Smooth muscle cell (in vitro differentiated cells): Measurements from ENCODE around the gene BMP2. TPM values are rescaled to one million over a fixed set of nuclear protein-coding genes. Genes with fewer than 3 reads are reported as not detected.
A peak's percentile ranks its signal among the peaks of the same experiment; 100 is the strongest.

Experiments
- DNase-seq: peaks from one replicate; lab custom pipeline; 2025; ENCODE audit not compliant: unreplicated experiment; lab: John Stamatoyannopoulos, UW
- H2AFZ ChIP-seq: fragments of 200-600 bp; sonication (generic); 2 replicates; pipeline ENCODE4 v1.6.0; 2016; ENCODE audit warnings: antibody characterized with exemption, low read depth, mild to moderate bottlenecking
- H3F3A ChIP-seq: fragments of 200-600 bp; sonication (generic); 2 replicates; pipeline ENCODE4 v1.6.0; 2017; ENCODE audit warnings: antibody characterized with exemption, low read depth
- H3K27ac ChIP-seq: fragments of 200-600 bp; sonication (generic); 2 replicates; pipeline ENCODE4 v1.5.1; 2016; ENCODE audit warnings: low read depth, mild to moderate bottlenecking
- H3K27me3 ChIP-seq: fragments of 200-600 bp; sonication (generic); 2 replicates; pipeline ENCODE4 v1.6.1; 2016; ENCODE audit warnings: low read depth, mild to moderate bottlenecking
- H3K36me3 ChIP-seq: fragments of 200-600 bp; sonication (generic); 2 replicates; pipeline ENCODE4 v1.5.1; 2016; ENCODE audit warnings: low read depth
- H3K4me1 ChIP-seq: fragments of 200-600 bp; sonication (generic); 2 replicates; pipeline ENCODE4 v1.5.1; 2016; ENCODE audit warnings: low read depth
- H3K4me2 ChIP-seq: fragments of 200-600 bp; sonication (generic); 2 replicates; pipeline ENCODE4 v1.6.0; 2016; ENCODE audit warnings: mild to moderate bottlenecking
- H3K4me3 ChIP-seq: fragments of 200-600 bp; sonication (generic); 2 replicates; pipeline ENCODE4 v1.5.1; 2016; ENCODE audit warnings: mild to moderate bottlenecking
- H3K79me2 ChIP-seq: fragments of 200-600 bp; sonication (generic); 2 replicates; pipeline ENCODE4 v1.6.0; 2016; ENCODE audit warnings: low read depth, mild to moderate bottlenecking
- H3K9ac ChIP-seq: fragments of 200-600 bp; sonication (generic); 2 replicates; pipeline ENCODE4 v1.6.0; 2016; ENCODE audit warnings: low read depth
- H3K9me3 ChIP-seq: fragments of 200-600 bp; sonication (generic); replicated peaks from 2 replicates; pipeline ENCODE4 v1.5.1; 2016; ENCODE audit warnings: low read depth
- H4K20me1 ChIP-seq: fragments of 200-600 bp; sonication (generic); 2 replicates; pipeline ENCODE4 v1.6.0; 2016; ENCODE audit warnings: low read depth
- CTCF ChIP-seq: fragments of 200-600 bp; sonication (generic); IDR thresholded peaks from 2 replicates; pipeline ENCODE4 v1.5.1; 2017; ENCODE audit warnings: borderline replicate concordance, mild to moderate bottlenecking, antibody characterized with exemption; ENCODE audit not compliant: insufficient read depth, poor library complexity, severe bottlenecking
- WGBS: methylation state at CpG from one replicate; pipeline ENCODE4 v1.1.7; 2016; ENCODE audit warnings: low lambda C conversion rate; 5-methylcytosine and 5-hydroxymethylcytosine counted together
- polyA plus RNA-seq: library from polyadenylated mRNA; unstranded; fragments of >200 nt; fragmentation: Nextera tagmentation; extraction: Ambion mirVana; gene quantifications from 2 replicates; pipeline ENCODE4 v1.2.1, GENCODE V29; 2016
- total RNA-seq: library from RNA; depleted of rRNA; stranded (reverse); fragments of >200 nt; gene quantifications from 2 replicates; pipeline ENCODE4 v1.2.3, GENCODE V29; 2014

BMP2 gene
- total and polyA plus RNA-seq, 2 experiments from 2014 or later: 10.6 to 17.8 TPM

- Histone ChIP-seq H3K27me3 (no peaks in the 10 kb centered on the region), H3K27ac (no peak overlapping the region), H3K9me3 (no peaks in the 10 kb centered on the region), H3K4me1 (no peaks in the 10 kb centered on the region), H3K4me3 (no peak overlapping the region), H3F3A (no peaks in the 10 kb centered on the region), H4K20me1 (no peaks in the 10 kb centered on the region), H3K79me2 (no peaks in the 10 kb centered on the region), H3K36me3 (no peaks in the 10 kb centered on the region), H2AFZ (no peak overlapping the region), H3K4me2 (no peak overlapping the region), H3K9ac (no peak overlapping the region)
- peak; percentile 3 for DNase-seq
- WGBS: 0% methylated on average over 1 of the region's 1 CpG
- TF ChIP-seq CTCF: peak; percentile 70
Observed at GRCh38 chr20:6828794-6829423, 61.4 kb downstream of the BMP2 start.

GRCh38 chr20:6829510-6830116, 62.1 kb downstream of the BMP2 start:
- Histone ChIP-seq H3F3A (no peaks in the 10 kb centered on the region), H3K27me3 (no peaks in the 10 kb centered on the region), H3K36me3 (no peaks in the 10 kb centered on the region), H3K27ac (no peak overlapping the region), H3K79me2 (no peaks in the 10 kb centered on the region), H4K20me1 (no peaks in the 10 kb centered on the region), H3K4me1 (no peaks in the 10 kb centered on the region), H3K4me2 (no peak overlapping the region), H3K9me3 (no peaks in the 10 kb centered on the region), H3K9ac (no peak overlapping the region), H3K4me3 (no peak overlapping the region), H2AFZ (no peak overlapping the region)
- DNase-seq: no peak
- WGBS: 73% methylated on average over 1 of the region's 1 CpG
- TF ChIP-seq CTCF: peak; percentile 22
